ENCODE data around the gene GAB4. TPM values are rescaled to one million over a fixed set of nuclear protein-coding genes. Genes with fewer than 3 reads are reported as not detected.

GAB4 gene
- total and polyA plus RNA-seq, 2 experiments from 2014 or later: 1.5 to 1.7 TPM

DNA sequence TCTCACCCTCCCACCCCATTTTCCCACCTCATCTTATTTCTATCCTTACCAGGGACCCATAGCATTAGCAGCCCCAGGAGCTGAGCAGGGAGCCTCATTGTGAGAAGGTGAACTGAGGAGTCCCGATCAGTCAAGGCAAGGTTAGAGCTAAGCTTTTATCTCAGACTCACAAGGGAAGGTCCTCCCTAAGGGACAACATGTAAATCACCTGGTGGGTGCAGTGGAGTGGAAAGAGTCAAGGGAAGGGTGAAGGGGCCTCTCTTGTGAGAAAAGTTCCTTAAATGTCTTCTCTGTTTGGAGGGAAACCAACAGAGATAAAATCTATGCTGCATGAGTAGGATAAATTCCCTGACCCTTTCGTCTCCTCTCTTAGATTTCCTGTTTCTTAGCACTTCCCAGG lies 85.9 kb downstream of the GAB4 start (continued):
- TF ChIP-seq, protein P1, sequence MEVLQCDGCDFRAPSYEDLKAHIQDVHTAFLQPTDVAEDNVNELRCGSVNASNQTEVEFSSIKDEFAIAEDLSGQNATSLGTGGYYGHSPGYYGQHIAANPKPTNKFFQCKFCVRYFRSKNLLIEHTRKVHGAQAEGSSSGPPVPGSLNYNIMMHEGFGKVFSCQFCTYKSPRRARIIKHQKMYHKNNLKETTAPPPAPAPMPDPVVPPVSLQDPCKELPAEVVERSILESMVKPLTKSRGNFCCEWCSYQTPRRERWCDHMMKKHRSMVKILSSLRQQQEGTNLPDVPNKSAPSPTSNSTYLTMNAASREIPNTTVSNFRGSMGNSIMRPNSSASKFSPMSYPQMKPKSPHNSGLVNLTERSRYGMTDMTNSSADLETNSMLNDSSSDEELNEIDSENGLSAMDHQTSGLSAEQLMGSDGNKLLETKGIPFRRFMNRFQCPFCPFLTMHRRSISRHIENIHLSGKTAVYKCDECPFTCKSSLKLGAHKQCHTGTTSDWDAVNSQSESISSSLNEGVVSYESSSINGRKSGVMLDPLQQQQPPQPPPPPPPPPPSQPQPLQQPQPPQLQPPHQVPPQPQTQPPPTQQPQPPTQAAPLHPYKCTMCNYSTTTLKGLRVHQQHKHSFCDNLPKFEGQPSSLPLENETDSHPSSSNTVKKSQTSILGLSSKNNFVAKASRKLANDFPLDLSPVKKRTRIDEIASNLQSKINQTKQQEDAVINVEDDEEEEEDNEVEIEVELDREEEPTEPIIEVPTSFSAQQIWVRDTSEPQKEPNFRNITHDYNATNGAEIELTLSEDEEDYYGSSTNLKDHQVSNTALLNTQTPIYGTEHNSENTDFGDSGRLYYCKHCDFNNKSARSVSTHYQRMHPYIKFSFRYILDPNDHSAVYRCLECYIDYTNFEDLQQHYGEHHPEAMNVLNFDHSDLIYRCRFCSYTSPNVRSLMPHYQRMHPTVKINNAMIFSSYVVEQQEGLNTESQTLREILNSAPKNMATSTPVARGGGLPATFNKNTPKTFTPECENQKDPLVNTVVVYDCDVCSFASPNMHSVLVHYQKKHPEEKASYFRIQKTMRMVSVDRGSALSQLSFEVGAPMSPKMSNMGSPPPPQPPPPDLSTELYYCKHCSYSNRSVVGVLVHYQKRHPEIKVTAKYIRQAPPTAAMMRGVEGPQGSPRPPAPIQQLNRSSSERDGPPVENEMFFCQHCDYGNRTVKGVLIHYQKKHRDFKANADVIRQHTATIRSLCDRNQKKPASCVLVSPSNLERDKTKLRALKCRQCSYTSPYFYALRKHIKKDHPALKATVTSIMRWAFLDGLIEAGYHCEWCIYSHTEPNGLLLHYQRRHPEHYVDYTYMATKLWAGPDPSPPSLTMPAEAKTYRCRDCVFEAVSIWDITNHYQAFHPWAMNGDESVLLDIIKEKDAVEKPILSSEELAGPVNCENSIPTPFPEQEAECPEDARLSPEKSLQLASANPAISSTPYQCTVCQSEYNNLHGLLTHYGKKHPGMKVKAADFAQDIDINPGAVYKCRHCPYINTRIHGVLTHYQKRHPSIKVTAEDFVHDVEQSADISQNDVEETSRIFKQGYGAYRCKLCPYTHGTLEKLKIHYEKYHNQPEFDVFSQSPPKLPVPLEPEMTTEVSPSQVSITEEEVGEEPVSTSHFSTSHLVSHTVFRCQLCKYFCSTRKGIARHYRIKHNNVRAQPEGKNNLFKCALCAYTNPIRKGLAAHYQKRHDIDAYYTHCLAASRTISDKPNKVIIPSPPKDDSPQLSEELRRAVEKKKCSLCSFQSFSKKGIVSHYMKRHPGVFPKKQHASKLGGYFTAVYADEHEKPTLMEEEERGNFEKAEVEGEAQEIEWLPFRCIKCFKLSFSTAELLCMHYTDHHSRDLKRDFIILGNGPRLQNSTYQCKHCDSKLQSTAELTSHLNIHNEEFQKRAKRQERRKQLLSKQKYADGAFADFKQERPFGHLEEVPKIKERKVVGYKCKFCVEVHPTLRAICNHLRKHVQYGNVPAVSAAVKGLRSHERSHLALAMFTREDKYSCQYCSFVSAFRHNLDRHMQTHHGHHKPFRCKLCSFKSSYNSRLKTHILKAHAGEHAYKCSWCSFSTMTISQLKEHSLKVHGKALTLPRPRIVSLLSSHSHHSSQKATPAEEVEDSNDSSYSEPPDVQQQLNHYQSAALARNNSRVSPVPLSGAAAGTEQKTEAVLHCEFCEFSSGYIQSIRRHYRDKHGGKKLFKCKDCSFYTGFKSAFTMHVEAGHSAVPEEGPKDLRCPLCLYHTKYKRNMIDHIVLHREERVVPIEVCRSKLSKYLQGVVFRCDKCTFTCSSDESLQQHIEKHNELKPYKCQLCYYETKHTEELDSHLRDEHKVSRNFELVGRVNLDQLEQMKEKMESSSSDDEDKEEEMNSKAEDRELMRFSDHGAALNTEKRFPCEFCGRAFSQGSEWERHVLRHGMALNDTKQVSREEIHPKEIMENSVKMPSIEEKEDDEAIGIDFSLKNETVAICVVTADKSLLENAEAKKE (CRISPR knock-in tag; IDR thresholded peaks at IDR 0.05): no peak

DNA sequence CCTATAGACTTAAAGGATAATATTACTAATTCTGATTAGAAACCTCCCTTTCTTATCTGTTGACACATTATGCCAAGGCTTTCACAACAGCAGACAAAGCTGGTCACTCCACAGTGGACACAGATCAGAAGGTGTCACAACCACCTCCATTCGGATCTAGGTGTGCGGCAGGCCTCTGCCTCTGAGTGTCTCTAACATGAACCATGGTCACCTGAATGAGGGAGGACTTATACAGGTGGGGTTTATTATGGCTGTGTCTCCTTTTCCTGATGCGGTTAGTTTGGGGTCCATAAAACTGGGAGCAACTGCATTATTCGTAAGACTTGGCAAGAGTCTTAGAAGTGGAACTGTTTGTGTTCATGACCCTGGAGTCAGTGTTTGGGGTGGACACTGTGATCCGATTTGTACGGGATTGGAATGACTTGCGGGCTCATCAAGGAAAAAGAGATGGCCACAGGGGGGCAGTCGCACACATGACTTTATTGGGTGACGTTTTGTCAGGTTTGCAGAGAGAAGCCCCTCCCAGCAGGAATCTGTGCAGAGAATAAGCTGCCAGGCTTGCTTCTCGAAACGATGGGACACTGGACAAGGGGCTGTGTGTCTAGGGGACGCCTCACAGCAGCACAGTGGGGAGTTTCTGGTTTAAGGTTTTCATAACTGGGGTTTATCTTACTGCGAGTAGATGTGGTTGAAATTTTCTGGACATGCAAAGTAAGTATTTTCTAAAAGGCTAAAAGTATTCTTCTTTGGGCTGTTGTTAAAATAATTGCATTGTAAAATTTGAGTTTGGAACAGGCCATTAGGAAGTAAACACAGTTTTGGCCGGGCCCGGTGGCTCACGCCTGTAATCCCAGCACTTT lies 90.6 kb downstream of the GAB4 start:
- H3K4me3 Mint-ChIP-seq: no peak overlapping the region
- Histone ChIP-seq H3K9me2 (ENCODE audit: insufficient read depth) (no peaks in the 10 kb centered on the region), H3K79me2 (replicated peaks; ENCODE audit: insufficient read depth) (no peaks in the 10 kb centered on the region), H4K20me1 (replicated peaks; ENCODE audit: insufficient read depth) (no peaks in the 10 kb centered on the region), H3K4me3 (no peak overlapping the region), H3K4me1 (ENCODE audit: insufficient read depth) (no peaks in the 10 kb centered on the region), H3K27me3 (ENCODE audit: insufficient read depth) (no peaks in the 10 kb centered on the region), H2AFZ (no peak overlapping the region), H3K36me3 (ENCODE audit: insufficient read depth) (no peaks in the 10 kb centered on the region), H3F3A (replicated peaks; ENCODE audit: low read depth) (no peaks in the 10 kb centered on the region), H3K4me2 (no peak overlapping the region), H3K27ac (ENCODE audit: low read depth) (no peak overlapping the region)
- H3K27me3 Mint-ChIP-seq (ENCODE audit: insufficient read depth, low read depth, poor library complexity): peaks cover 6% of the 10 kb centered on the region
- peaks cover 2% of the 10 kb centered on the region; the same call in 1 of the 3 replicates for H3K4me1 Mint-ChIP-seq
- H3K36me3 Mint-ChIP-seq (ENCODE audit: low read depth): 0 out of 3 replicates have a peak, but pooled peaks cover 3% of the 10 kb centered on the region
- no peak for TF ChIP-seq JUNB (IDR thresholded peaks at IDR 0.05; ENCODE audit: unreplicated experiment)
- no peak for TF ChIP-seq POLR2AphosphoS5 (IDR thresholded peaks at IDR 0.05; ENCODE audit: low read depth)
- TF ChIP-seq, protein P2, sequence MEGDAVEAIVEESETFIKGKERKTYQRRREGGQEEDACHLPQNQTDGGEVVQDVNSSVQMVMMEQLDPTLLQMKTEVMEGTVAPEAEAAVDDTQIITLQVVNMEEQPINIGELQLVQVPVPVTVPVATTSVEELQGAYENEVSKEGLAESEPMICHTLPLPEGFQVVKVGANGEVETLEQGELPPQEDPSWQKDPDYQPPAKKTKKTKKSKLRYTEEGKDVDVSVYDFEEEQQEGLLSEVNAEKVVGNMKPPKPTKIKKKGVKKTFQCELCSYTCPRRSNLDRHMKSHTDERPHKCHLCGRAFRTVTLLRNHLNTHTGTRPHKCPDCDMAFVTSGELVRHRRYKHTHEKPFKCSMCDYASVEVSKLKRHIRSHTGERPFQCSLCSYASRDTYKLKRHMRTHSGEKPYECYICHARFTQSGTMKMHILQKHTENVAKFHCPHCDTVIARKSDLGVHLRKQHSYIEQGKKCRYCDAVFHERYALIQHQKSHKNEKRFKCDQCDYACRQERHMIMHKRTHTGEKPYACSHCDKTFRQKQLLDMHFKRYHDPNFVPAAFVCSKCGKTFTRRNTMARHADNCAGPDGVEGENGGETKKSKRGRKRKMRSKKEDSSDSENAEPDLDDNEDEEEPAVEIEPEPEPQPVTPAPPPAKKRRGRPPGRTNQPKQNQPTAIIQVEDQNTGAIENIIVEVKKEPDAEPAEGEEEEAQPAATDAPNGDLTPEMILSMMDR (conservative IDR thresholded peaks at IDR 0.05; ENCODE audit: low read depth in 2 of 2): peak; percentile 64 to 75
- TF ChIP-seq, protein P3, sequence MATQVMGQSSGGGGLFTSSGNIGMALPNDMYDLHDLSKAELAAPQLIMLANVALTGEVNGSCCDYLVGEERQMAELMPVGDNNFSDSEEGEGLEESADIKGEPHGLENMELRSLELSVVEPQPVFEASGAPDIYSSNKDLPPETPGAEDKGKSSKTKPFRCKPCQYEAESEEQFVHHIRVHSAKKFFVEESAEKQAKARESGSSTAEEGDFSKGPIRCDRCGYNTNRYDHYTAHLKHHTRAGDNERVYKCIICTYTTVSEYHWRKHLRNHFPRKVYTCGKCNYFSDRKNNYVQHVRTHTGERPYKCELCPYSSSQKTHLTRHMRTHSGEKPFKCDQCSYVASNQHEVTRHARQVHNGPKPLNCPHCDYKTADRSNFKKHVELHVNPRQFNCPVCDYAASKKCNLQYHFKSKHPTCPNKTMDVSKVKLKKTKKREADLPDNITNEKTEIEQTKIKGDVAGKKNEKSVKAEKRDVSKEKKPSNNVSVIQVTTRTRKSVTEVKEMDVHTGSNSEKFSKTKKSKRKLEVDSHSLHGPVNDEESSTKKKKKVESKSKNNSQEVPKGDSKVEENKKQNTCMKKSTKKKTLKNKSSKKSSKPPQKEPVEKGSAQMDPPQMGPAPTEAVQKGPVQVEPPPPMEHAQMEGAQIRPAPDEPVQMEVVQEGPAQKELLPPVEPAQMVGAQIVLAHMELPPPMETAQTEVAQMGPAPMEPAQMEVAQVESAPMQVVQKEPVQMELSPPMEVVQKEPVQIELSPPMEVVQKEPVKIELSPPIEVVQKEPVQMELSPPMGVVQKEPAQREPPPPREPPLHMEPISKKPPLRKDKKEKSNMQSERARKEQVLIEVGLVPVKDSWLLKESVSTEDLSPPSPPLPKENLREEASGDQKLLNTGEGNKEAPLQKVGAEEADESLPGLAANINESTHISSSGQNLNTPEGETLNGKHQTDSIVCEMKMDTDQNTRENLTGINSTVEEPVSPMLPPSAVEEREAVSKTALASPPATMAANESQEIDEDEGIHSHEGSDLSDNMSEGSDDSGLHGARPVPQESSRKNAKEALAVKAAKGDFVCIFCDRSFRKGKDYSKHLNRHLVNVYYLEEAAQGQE (IDR thresholded peaks at IDR 0.05; ENCODE audit: unreplicated experiment): no peak
- no peak for TF ChIP-seq STAT1 (IDR thresholded peaks at IDR 0.05; ENCODE audit: unreplicated experiment)
- DNase-seq (ENCODE audit: low spot score) (peak; percentile 90), ATAC-seq (peak; percentile 76)
- peaks cover 79% of the 10 kb centered on the region for H3K9me3 Mint-ChIP-seq
- H3K27ac Mint-ChIP-seq: no peak overlapping the region
